GM13977 (cell line): ENCODE results near the gene UBE3B.

Experiments used
- DNase-seq: peaks from one replicate; pipeline ENCODE4 v3.0.0; 2012; ENCODE audit warnings: low spot score
- CTCF ChIP-seq: IDR thresholded peaks from 2 replicates; pipeline ENCODE4 v1.5.1; 2012; ENCODE audit warnings: mild to moderate bottlenecking, control low read depth; ENCODE audit not compliant: insufficient read depth; ENCODE audit errors: extremely low read depth, missing control alignments
- in situ Hi-C: fragments of 300-500 bp; cut with MboI; formaldehyde crosslinking; loops from one replicate; pipeline ENCODE4 v1.12.0; 2022; ENCODE audit warnings: low sequenced_read_pairs, low pct_unique_long_range_greater_than_20kb, mixed read lengths, inconsistent platforms; ENCODE audit not compliant: unreplicated experiment

The UBE3B gene

DNA sequence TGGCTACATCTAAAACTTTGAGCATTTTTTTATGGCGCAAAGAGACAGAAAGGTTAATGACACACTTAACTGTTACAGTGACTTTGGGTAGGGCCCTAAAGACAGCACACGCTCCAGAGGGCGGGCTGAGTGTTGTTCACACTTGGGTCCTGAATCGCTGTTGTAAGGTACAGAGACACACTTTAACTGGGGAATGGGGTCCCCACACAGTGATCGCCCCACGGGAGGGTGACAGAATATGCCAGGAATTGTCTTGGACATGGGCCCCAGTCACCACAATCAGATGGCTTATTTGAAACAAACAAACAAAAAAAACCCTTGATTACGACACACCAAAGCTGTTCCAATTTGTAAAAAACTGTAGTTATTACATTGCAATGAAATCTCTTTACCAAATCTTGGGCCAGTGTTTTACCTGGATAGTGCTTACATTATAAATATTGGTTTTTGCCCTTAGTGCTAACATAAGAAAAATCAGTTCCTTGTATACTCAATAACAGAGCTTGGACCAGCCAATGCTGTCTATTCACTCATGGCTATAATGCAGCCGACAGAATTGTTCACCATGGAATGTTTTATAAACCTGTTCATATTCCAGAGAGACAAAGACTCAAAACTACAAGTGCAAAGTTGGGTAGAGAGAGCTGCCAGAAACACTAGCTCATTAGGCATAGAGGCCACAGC is 28.6 kb upstream of the UBE3B start:
- in situ Hi-C loops = no loop called here
- DNase-seq = no peak
- TF ChIP-seq CTCF = no peak

DNA sequence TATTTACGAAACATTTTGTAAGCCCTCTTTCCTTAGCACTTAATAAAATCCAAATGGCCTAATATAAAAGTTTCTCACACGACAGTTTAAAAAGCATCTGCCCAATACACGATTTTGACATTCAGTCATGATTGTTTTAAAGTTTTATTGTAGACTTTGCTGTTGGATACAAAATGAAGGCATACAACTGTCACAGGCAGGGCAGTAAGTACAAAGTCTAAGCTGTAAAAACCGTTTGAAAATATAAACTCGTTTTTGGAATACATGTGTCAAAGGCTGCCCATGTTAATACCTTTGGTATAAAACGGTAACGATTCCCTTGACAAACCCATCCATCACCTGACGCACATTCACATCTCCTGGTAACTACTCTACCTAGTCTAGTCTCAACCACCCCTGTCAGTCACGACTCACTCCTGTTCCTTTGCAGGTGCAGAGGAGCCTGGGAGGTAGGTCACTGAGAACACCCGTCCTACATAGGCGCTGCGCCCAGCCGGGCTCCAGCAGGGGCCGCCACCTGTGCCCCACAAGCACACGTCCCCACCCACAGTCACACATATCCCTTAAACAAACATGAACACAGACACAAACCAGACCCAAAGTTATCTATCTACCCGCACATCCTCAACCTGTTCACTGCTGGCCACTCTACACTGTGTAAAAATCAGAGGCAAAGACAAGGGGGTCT is 27.4 kb upstream of the UBE3B start:
- in situ Hi-C loops = no loop called here
- no peak for TF ChIP-seq CTCF

DNA sequence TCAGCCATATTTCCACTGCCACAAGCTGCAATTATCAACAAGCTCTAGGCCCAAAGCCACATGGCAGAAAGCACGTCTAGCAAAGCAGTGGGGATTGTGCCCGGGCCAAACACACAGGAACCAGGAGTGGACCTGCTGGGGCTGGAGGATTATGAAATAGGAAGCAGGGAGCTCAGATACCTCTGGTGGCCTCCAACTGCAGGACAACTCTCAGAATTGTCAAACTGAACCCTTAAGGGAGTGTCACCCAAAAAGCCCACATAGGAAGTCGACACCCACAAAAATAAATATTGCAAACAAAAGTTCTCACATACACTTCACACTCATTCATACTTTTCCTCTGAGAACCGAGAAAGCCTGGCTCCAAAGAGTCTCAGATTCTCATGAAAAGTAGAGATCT is 26.5 kb upstream of the UBE3B start:
- in situ Hi-C loops = no loop called here
- DNase-seq = no peak
- TF ChIP-seq CTCF = no peak

More for the DNA sequence above, 27.4 kb upstream of the UBE3B start:
- no peak for DNase-seq

DNA sequence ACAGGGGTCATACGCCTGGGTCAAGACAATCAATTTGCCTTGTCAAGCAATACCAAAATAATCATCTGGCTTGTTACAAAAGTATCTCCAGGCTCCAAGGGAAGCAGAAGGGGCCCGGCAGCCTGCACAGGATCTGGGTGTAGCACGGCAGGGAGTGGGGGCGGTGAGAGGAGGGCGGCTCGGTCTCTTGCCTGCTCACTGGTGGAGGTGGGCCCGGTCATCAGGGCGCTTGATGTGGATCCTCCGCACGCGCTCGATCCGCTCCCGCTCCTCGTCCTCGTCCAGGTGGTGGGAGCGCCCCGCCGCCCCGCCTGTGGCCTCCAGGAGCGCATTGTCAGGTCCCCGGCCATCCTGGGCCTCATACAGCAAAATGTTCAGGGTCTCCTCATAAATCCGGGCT is 26.0 kb upstream of the UBE3B start:
- in situ Hi-C loops = no loop called here
- no peak for DNase-seq
- no peak for TF ChIP-seq CTCF

DNA sequence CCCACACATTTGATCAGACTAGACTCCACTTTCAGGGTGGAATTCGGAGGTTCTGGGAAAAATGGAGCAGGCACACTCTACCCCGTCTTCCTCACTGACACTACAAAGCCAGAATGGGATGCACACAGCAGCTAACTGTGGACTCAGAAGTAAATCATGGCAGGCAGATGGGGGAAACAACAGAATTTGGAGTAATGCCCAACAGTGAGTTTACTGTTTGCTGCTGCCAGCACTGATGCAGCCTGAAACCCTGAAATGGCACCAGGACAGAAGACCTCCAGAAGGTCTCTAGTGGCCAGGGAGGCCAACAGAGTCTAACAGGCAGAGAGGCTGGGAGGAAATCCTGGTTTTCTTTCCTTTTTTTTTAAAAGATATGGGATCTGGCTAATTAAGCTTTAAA is 24.9 kb upstream of the UBE3B start:
- TF ChIP-seq CTCF = no peak
- DNase-seq = no peak
- in situ Hi-C loops = no loop called here

DNA sequence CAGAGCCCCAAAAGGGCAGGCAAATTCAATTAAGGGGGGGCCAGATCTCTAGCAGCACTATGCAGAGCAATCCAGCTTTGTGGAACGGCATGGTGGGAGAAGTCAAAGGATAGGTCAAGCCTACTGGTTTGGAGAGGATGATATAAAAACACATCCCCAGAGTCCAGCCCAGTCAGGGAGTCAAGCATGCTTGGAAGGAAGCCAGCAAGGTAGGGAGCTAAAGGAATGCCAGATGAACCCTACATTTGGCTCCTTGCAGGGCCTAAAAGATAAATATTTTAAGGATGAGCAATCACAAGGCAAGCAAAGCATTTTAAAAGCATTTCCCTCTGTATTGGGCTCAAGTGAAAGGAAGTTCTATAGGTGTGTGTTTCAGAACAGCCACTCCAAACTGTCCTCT is 21.7 kb upstream of the UBE3B start:
- in situ Hi-C loops = no loop called here
- no peak for TF ChIP-seq CTCF
- no peak for DNase-seq
